Neural progenitor cell (in vitro differentiated cells): ENCODE measurements around the gene MAD2L1.

Experiments used
- EZH2 ChIP-seq: fragments of 200-600 bp; sonication (generic); IDR thresholded peaks from 2 replicates; pipeline ENCODE4 v1.6.1; 2017; ENCODE audit warnings: antibody characterized with exemption, mild to moderate bottlenecking, moderate library complexity
- EZH2phosphoT487 ChIP-seq: fragments of 200-600 bp; sonication (generic); IDR thresholded peaks from 2 replicates; pipeline ENCODE4 v1.6.1; 2017; ENCODE audit warnings: antibody characterized with exemption
- TF ChIP-seq, protein P1 (sequence below): fragments of 200-600 bp; sonication (generic); IDR thresholded peaks from 2 replicates; pipeline ENCODE4 v1.5.1; 2017; ENCODE audit warnings: antibody characterized with exemption, mild to moderate bottlenecking

- TF ChIP-seq, protein P1, sequence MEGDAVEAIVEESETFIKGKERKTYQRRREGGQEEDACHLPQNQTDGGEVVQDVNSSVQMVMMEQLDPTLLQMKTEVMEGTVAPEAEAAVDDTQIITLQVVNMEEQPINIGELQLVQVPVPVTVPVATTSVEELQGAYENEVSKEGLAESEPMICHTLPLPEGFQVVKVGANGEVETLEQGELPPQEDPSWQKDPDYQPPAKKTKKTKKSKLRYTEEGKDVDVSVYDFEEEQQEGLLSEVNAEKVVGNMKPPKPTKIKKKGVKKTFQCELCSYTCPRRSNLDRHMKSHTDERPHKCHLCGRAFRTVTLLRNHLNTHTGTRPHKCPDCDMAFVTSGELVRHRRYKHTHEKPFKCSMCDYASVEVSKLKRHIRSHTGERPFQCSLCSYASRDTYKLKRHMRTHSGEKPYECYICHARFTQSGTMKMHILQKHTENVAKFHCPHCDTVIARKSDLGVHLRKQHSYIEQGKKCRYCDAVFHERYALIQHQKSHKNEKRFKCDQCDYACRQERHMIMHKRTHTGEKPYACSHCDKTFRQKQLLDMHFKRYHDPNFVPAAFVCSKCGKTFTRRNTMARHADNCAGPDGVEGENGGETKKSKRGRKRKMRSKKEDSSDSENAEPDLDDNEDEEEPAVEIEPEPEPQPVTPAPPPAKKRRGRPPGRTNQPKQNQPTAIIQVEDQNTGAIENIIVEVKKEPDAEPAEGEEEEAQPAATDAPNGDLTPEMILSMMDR: no peak
- no peak for TF ChIP-seq EZH2phosphoT487
- TF ChIP-seq EZH2: no peak
These were observed 47.9 kb downstream of the MAD2L1 start for GRCh38 chr4:120018786-120019185.
